HG03095 (cell line): ENCODE data around the gene TCF25.
"Not testable (repeated sequence)": the region's sequence is repeated elsewhere in the genome, so short reads cannot be mapped to it uniquely, and the experiment has no call there.

Experiments used
- ATAC-seq: cut with Tn5 transposase; IDR thresholded peaks from one replicate; pipeline ENCODE4 v1.9.1; 2021; ENCODE audit warnings: moderate library complexity; ENCODE audit not compliant: unreplicated experiment

TCF25 gene

GRCh38 chr16:89917773-89918452 lies 44.5 kb downstream of the TCF25 start:
- ATAC-seq: peak; percentile 58

DNA sequence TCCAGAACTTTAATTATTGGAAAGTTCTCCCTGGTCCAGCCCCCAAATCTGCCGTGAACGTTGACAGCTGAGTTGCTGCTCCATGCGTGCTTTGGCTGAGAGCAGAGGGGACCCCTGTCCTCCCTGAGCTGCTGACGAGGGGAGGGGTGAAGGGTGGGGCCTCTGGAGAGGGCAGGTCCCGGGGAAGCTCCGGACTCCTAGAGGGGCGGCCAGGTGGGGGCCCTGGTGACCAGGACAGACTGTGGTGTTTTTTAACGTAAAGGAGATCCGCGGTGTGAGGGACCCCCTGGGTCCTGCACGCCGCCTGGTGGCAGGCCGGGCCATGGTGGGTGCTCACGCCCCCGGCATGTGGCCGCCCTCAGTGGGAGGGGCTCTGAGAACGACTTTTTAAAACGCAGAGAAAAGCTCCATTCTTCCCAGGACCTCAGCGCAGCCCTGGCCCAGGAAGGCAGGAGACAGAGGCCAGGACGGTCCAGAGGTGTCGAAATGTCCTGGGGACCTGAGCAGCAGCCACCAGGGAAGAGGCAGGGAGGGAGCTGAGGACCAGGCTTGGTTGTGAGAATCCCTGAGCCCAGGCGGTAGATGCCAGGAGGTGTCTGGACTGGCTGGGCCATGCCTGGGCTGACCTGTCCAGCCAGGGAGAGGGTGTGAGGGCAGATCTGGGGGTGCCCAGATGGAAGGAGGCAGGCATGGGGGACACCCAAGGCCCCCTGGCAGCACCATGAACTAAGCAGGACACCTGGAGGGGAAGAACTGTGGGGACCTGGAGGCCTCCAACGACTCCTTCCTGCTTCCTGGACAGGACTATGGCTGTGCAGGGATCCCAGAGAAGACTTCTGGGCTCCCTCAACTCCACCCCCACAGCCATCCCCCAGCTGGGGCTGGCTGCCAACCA lies 45.3 kb downstream of the TCF25 start, which contains the start of gene MC1R:
TSS of gene MC1R (plus strand) at position 410 of the 895 bp plus-strand sequence. CDS start at position 807, 397 bp downstream.
- no peak for ATAC-seq

- ATAC-seq: no peak
Measured at GRCh38 chr16:89919535-89920406, 46.4 kb downstream of the TCF25 start.

- ATAC-seq: no peak
Measured at GRCh38 chr16:89920723-89921122, 47.3 kb downstream of the TCF25 start.

DNA sequence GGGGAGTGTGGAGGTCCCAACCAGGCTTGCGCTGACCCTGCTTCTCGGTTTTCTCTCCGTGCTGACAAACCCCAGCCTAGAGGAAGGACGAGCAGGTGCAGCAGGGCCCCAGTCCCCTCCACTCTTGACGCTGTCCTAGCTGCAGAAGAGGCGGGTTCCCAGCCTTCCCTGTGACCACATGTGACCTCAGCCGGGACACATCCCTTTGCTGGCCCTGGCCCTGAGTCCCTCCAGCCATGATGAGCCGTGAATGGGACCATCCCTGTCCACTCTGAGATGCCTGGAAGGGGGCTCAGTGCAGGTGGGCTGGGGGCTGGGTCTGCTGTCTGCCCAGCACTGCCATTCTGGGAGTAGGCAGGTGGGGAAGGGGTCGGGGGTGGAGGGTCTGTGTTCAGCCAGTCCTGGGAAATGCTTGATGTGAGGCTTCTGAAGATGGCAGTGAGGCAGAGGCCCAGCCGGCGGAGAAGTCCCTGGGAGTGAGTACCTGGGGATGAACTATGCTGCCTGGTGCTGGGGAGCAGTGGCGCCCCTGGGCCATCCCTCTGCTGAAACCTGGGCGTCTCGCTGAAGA lies 47.8 kb downstream of the TCF25 start:
- ATAC-seq: no peak

DNA sequence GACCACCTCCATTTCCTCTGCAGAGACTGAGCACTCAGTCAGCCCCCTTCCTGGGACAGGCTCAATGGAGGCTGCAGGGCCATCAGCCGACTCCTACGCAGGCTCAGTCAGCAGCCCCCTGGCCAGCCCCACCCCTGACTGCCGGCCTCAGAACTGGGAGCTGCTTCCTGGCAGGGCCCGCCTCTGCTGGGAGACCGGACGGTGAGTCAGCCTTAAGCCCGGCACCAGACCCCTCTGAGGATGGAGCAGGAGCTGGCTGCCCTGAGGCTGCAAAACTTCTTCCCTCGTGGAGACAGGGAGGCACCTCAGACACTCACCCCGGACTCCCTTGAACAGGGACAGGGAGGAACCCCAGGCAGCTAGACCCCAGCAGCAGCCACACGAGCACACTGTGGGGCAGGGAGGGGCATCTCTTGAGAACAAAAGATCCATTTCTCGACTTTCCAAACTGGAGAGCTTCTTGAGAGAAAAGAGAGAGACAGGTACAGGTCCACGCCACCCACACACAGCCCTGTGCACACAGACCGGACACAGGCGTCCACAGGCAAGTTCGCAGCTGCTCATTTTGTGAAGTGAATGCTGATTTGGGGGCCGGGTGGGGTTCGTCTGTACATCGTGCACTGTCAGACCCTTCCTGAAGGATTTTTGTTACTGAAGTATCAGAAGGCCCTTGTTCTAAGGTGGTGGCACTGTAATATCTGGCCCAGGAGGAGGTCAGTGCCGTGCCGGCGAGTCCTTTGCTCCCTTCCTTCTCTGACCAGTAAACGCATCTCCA lies 48.5 kb downstream of the TCF25 start:
- ATAC-seq: no peak

GRCh38 chr16:89922477-89922883 lies 49.1 kb downstream of the TCF25 start:
- ATAC-seq: no peak

- ATAC-seq: no peak
Measured at GRCh38 chr16:89922884-89923639, 49.7 kb downstream of the TCF25 start, which contains the start of gene TUBB3. Gene TUBB3 (plus strand): TSS chr16:89923342. CDS start chr16:89923402, 60 bp downstream.

DNA sequence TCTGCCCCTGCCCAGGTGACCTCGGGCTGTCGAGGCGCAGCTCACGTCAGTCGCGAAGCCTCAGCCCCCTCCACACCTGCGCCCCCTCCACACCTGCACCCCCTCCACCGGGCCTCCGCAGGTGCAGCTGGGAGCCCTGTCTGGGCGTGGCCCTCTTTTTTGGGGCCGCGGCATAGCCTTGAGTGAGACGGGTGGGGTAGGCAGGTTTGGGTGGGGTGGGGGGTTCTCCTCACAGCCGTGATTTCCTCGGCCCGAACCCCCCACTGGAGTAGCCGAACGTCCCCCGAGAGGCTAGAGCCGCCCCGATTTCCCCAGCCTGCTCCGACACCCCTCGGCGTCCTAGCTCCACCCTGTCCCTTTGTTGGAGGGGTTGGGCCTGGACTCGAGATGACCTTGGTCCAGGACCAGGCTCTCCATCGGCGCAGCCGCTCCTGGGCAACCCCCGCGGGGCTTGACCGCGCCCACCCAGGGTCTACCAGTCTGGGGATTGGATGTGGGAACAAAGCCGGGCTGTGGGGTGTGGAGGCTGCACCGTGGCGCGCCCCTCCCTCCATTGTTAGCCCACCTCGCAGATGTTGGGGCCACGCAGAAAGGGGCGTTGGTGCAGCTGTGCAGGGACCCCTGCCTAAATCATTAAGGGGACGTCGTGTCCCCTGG lies 50.4 kb downstream of the TCF25 start:
- no peak for ATAC-seq

DNA sequence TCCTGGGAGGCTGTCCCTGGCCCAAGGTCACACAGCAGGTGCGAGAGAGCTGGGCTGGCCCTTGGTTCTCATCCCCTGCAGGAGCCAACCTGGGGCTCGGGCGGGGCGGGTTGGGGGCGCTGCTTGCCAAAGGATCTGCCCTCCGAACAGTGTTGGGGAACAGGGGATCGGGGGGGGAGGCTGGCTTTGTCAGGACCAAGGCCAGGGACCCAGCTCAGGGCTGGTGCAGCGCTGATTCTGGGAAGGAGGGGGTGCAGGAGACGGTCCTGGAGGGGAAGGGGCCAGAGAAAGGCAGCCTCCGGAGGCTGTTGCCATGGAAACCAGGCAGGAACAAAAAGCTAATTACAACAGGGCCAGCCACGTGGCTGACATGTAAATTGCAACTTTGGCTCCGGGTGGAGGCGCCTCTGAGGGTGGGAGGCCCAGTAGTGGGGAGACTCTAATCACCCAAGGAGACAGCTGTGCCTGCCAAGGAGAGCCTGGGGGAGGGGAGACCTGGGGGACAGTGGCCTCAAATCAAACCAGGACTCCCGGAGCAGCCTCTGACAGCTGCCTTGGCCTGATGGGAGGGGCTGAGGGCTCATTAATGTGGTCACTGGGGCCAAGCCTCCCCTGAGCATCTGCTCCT lies 51.0 kb downstream of the TCF25 start:
- no peak for ATAC-seq

- ATAC-seq: no peak
Measured at GRCh38 chr16:89924925-89925307, 51.5 kb downstream of the TCF25 start.

GRCh38 chr16:89925596-89926079 lies 52.2 kb downstream of the TCF25 start:
- ATAC-seq: no peak

DNA sequence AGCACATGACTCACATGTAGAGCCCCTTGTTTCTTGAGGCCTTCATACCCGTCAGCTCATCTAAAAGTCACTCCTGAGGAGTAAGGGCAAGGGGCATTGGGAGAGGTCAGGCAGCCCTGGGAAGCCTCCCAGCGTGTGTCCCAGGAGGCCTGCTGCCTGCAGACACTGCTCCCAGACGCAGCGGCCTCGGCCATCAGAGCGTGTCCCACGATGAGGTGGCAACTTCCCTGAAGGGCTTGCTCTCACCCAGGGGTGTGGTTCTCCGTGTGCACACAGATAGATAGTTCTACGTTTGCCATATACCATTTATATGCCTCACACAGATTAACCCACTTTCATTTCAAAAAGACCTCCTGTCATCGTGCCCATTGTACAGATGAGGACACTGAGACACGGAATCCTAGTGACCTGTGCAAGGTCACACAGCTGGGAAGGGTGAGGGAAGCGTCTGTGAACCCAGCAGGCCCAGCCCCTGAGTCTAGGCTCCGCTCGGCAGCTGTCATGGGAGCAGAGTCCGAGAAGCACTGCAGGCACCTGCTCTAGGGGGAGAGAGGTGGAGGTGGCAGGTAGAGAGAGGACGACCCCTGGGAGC lies 58.0 kb downstream of the TCF25 start:
- ATAC-seq: no peak

DNA sequence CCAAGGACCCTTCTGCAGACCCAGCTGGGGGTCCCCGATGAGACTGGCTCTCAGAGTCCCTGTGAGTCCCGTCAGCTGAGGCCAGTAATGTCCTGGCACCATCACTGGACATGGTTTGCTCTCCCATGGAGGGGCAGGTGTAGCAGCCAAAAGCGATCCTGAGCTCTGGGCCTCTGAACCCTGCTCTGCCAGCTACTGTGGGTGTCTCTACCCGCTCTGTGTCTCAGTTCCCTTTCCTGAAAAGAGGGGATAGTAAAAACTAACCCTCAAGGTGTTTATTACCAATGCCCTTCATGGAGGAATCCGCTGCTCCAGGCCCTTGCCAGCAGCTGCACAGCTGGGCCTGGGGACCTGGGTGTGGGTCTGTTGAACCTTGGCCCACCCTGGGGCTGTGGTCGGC lies 58.6 kb downstream of the TCF25 start:
- ATAC-seq: no peak

DNA sequence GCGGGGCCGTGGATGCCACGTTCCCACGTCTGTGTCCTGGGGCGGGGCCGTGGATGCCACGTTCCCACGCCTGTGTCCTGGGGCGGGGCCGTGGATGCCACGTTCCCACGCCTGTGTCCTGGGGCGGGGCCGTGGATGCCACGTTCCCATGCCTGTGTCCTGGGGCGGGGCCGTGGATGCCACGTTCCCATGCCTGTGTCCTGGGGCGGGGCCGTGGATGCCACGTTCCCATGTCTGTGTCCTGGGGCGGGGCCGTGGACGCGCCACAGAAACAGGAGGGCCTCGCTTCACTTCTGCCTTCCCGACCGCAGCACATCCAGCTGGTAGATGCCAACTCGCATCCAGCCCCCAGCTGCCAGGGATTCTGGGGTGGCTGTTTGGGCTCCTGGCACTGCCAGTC lies 60.6 kb downstream of the TCF25 start:
- not testable (repeated sequence) for ATAC-seq

DNA sequence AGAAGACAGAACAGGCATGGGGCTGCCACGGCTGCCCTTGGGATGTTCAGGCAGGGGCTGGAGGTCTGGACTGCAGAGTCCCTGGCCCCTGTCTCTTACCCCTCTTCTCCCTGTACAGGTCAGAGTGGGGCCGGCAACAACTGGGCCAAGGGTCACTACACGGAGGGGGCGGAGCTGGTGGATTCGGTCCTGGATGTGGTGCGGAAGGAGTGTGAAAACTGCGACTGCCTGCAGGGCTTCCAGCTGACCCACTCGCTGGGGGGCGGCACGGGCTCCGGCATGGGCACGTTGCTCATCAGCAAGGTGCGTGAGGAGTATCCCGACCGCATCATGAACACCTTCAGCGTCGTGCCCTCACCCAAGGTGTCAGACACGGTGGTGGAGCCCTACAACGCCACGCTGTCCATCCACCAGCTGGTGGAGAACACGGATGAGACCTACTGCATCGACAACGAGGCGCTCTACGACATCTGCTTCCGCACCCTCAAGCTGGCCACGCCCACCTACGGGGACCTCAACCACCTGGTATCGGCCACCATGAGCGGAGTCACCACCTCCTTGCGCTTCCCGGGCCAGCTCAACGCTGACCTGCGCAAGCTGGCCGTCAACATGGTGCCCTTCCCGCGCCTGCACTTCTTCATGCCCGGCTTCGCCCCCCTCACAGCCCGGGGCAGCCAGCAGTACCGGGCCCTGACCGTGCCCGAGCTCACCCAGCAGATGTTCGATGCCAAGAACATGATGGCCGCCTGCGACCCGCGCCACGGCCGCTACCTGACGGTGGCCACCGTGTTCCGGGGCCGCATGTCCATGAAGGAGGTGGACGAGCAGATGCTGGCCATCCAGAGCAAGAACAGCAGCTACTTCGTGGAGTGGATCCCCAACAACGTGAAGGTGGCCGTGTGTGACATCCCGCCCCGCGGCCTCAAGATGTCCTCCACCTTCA lies 61.5 kb downstream of the TCF25 start:
- no peak for ATAC-seq

DNA sequence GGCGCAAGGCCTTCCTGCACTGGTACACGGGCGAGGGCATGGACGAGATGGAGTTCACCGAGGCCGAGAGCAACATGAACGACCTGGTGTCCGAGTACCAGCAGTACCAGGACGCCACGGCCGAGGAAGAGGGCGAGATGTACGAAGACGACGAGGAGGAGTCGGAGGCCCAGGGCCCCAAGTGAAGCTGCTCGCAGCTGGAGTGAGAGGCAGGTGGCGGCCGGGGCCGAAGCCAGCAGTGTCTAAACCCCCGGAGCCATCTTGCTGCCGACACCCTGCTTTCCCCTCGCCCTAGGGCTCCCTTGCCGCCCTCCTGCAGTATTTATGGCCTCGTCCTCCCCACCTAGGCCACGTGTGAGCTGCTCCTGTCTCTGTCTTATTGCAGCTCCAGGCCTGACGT lies 62.2 kb downstream of the TCF25 start:
- ATAC-seq: not testable (repeated sequence)
